Measurements from ENCODE around the gene ABCA5.

DNA sequence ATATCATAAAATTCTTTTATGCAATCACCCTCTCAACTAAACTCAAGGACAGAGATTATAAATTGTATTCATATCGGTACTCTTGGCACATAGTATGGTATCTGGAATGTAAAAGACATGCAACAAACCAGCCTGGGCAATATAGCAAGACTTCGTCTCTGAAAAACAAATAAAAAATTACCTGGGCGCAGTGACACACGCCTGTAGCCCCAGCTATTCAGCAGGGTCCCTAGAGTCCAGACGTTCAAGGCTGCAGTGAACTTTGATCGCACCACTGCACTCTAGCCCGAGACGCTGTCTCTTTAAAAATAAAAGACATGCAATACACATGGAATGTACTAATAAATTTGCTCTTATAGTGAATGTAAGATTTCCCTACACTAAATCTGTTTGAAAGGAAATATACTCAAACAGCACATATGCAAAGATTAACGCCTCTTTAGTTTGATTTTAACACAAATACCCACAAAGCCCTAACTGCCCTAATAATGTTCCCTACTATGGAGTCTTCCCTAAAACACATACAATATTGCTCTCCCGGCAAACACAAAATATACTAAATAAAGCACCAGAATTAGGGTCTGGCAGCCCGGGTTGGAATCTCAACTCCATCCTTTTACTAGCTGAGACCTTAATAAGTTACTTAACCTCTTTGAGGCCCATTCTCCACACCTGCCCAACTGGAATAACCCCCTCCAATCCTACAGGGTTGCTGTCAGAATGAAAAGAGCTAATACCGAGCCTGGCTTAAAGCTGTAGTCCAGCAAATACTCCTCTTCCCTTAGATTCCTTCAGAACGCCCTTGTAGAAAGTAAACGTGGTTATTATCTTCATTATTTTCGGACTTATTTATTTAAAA is 1.2 kb downstream of the ABCA5 start:
- TF ChIP-seq, protein P1, sequence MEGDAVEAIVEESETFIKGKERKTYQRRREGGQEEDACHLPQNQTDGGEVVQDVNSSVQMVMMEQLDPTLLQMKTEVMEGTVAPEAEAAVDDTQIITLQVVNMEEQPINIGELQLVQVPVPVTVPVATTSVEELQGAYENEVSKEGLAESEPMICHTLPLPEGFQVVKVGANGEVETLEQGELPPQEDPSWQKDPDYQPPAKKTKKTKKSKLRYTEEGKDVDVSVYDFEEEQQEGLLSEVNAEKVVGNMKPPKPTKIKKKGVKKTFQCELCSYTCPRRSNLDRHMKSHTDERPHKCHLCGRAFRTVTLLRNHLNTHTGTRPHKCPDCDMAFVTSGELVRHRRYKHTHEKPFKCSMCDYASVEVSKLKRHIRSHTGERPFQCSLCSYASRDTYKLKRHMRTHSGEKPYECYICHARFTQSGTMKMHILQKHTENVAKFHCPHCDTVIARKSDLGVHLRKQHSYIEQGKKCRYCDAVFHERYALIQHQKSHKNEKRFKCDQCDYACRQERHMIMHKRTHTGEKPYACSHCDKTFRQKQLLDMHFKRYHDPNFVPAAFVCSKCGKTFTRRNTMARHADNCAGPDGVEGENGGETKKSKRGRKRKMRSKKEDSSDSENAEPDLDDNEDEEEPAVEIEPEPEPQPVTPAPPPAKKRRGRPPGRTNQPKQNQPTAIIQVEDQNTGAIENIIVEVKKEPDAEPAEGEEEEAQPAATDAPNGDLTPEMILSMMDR (IDR thresholded peaks at IDR 0.05), result no peak
- TF ChIP-seq POLR2AphosphoS5 (IDR thresholded peaks at IDR 0.05), result no peak

All from upper lobe of left lung (tissue), 4 donors.